CD4-positive, alpha-beta T cell (primary cell): ENCODE data around the gene COPS3. TPM values are rescaled to one million over a fixed set of nuclear protein-coding genes. Genes with fewer than 3 reads are reported as not detected.

Source experiments
- ATAC-seq: fragments of 200-7000 bp; cut with Tn5 transposase; one replicate; pipeline ENCODE4 v1.10.0; 2022; ENCODE audit warnings: mild to moderate bottlenecking; ENCODE audit not compliant: poor library complexity
- CTCF ChIA-PET: fragments of 350-600 bp; sonication (Branson Sonifier 250); formaldehyde crosslinking; loops from one replicate; lab custom pipeline; 2021; ENCODE audit warnings: antibody characterized with exemption, inconsistent platforms; lab: Charles Lee
- POLR2A ChIA-PET: fragments of 350-600 bp; sonication (Branson Sonifier 250); formaldehyde crosslinking; loops from one replicate; lab custom pipeline; 2021; ENCODE audit warnings: antibody characterized with exemption, inconsistent platforms; lab: Charles Lee
- DNase-seq, 14 experiments: peaks; one replicate each; pipeline ENCODE4 v3.0.0-alpha.2; 2013 to 2020; ENCODE audit warnings: mixed read lengths in 2 of 14
- H3K27ac ChIP-seq, 2 donors: one replicate each; pipeline versions ENCODE4 v1.5.1 to v1.7.0; 2013; ENCODE audit warnings: low read length in 2 of 2, low read depth in 1 of 2, mild to moderate bottlenecking in 1 of 2
- H3K27me3 ChIP-seq, 2 experiments: 1 replicate in 1 of 2; 2 replicates in 1 of 2; pipeline versions ENCODE4 v1.6.1 to v1.7.0; 2013; ENCODE audit warnings: low read length in 2 of 2, control low read depth in 1 of 2, mild to moderate bottlenecking in 1 of 2, moderate library complexity in 1 of 2; ENCODE audit not compliant: insufficient read depth in 2 of 2, control insufficient read depth in 1 of 2
- H3K36me3 ChIP-seq: one replicate; pipeline ENCODE4 v1.6.1; 2013; ENCODE audit warnings: low read length, control low read depth; ENCODE audit not compliant: insufficient read depth
- H3K4me1 ChIP-seq: one replicate; pipeline ENCODE4 v1.6.1; 2013; ENCODE audit warnings: low read length, control low read depth; ENCODE audit not compliant: insufficient read depth
- H3K4me3 ChIP-seq: one replicate; pipeline ENCODE4 v1.5.1; 2013; ENCODE audit warnings: mild to moderate bottlenecking, low read length, moderate library complexity
- H3K9me3 ChIP-seq, 2 experiments: 1 replicate in 1 of 2; 2 replicates in 1 of 2; pipeline versions ENCODE4 v1.6.1 to v1.7.0; 2013; ENCODE audit warnings: low read length in 2 of 2, mild to moderate bottlenecking in 2 of 2, control low read depth in 1 of 2, moderate library complexity in 1 of 2; ENCODE audit not compliant: control insufficient read depth in 1 of 2, insufficient read depth in 1 of 2
- H3K27ac Mint-ChIP-seq: one replicate; pipeline ENCODE4 v1.8.0; 2020; ENCODE audit warnings: mixed read lengths
- H3K27me3 Mint-ChIP-seq: one replicate; pipeline ENCODE4 v1.8.0; 2021; ENCODE audit warnings: mixed read lengths
- H3K36me3 Mint-ChIP-seq: one replicate; pipeline ENCODE4 v1.8.0; 2021; ENCODE audit warnings: low read depth, mixed read lengths
- H3K4me1 Mint-ChIP-seq: one replicate; pipeline ENCODE4 v1.8.0; 2021; ENCODE audit warnings: low read depth, mixed read lengths
- H3K4me3 Mint-ChIP-seq: one replicate; pipeline ENCODE4 v1.8.0; 2020; ENCODE audit warnings: mild to moderate bottlenecking, mixed read lengths
- H3K9me3 Mint-ChIP-seq: one replicate; pipeline ENCODE4 v1.8.0; 2020; ENCODE audit warnings: mixed read lengths
- CTCF ChIP-seq: fragments of 200-600 bp; IDR thresholded peaks from one replicate; pipeline ENCODE4 v1.8.0; 2022; ENCODE audit warnings: antibody characterized with exemption, mild to moderate bottlenecking
- intact Hi-C, 2 experiments: fragments of 100-400 bp; cut with DNase I in 1 of 2; cut with micrococcal nuclease in 1 of 2; formaldehyde crosslinking; loops; one replicate each; pipeline versions ENCODE4 v1.15.1 to v1.9.0; 2023 to 2025; cut with DNase I, micrococcal nuclease
- total RNA-seq, 174 experiments: library from RNA in 2 of 174; stranded (reverse) in 2 of 174; gene quantifications; one replicate each; pipeline ENCODE4 v1.2.3 and lab custom pipeline; 2021 to 2026

Gene COPS3
- total RNA-seq, 2 experiments from 2014 or later, result 73.1 to 75.0 TPM

GRCh38 chr17:17217995-17218394, 63.1 kb downstream of the COPS3 start:
- peak overlapping the region; percentile 38 for H3K27ac Mint-ChIP-seq
- no peak overlapping the region for H3K27ac ChIP-seq
- POLR2A ChIA-PET, result no interaction called here

GRCh38 chr17:17216776-17217175, 64.3 kb downstream of the COPS3 start:
- no peaks in the 10 kb centered on the region for H3K9me3 ChIP-seq
- no peak for TF ChIP-seq CTCF
- H3K36me3 ChIP-seq, result peaks cover 73% of the 10 kb centered on the region
- Mint-ChIP-seq H3K27me3 (no peaks in the 10 kb centered on the region), H3K4me1 (no peaks in the 10 kb centered on the region), H3K9me3 (no peaks in the 10 kb centered on the region), H3K36me3 (peaks cover 67% of the 10 kb centered on the region), H3K27ac (no peak overlapping the region), H3K4me3 (no peak overlapping the region)
- H3K27me3 ChIP-seq, result no peaks in the 10 kb centered on the region
- no peak overlapping the region for H3K4me3 ChIP-seq
- ChIA-PET POLR2A (no interaction called here), CTCF (no interaction called here)
- ATAC-seq (no peak), DNase-seq (no peak)
- no peak overlapping the region for H3K27ac ChIP-seq
- intact Hi-C loops, result loop anchor here in 1 of 2 experiments (5.0 kb wide), 1 partner anchor 39 kb away; no protein-coding TSS in a partner anchor
- H3K4me1 ChIP-seq, result no peaks in the 10 kb centered on the region

More at GRCh38 chr17:17217995-17218394, 63.1 kb downstream of the COPS3 start:
- H3K36me3 ChIP-seq, result peaks cover 83% of the 10 kb centered on the region
- ATAC-seq (no peak), DNase-seq (no peak)
- H3K4me1 ChIP-seq, result no peaks in the 10 kb centered on the region
- Mint-ChIP-seq H3K4me1 (no peaks in the 10 kb centered on the region), H3K9me3 (no peaks in the 10 kb centered on the region), H3K27me3 (no peaks in the 10 kb centered on the region), H3K36me3 (peaks cover 72% of the 10 kb centered on the region), H3K4me3 (no peak overlapping the region)
- no peaks in the 10 kb centered on the region for H3K27me3 ChIP-seq
- CTCF ChIA-PET, result no interaction called here
- H3K4me3 ChIP-seq, result no peak overlapping the region
- TF ChIP-seq CTCF, result no peak
- no peaks in the 10 kb centered on the region for H3K9me3 ChIP-seq
- intact Hi-C loops, result loop anchor here in 1 of 2 experiments (5.0 kb wide), 1 partner anchor 41 kb away; no protein-coding TSS in a partner anchor

GRCh38 chr17:17216236-17216635, 64.8 kb downstream of the COPS3 start:
- ChIA-PET CTCF (no interaction called here), POLR2A (no interaction called here)
- Histone ChIP-seq H3K9me3 (no peaks in the 10 kb centered on the region), H3K27me3 (no peaks in the 10 kb centered on the region), H3K4me1 (no peaks in the 10 kb centered on the region), H3K4me3 (no peak overlapping the region), H3K36me3 (peaks cover 68% of the 10 kb centered on the region), H3K27ac (no peak overlapping the region)
- TF ChIP-seq CTCF, result no peak
- intact Hi-C loops, result loop anchor here in 1 of 2 experiments (5.0 kb wide), 1 partner anchor 39 kb away; no protein-coding TSS in a partner anchor
- H3K27me3 Mint-ChIP-seq, result no peaks in the 10 kb centered on the region
- no peak overlapping the region for H3K4me3 Mint-ChIP-seq
- H3K36me3 Mint-ChIP-seq, result peaks cover 61% of the 10 kb centered on the region
- no peak for ATAC-seq
- H3K27ac Mint-ChIP-seq, result no peak overlapping the region
- no peaks in the 10 kb centered on the region for H3K4me1 Mint-ChIP-seq
- no peak for DNase-seq
- H3K9me3 Mint-ChIP-seq, result no peaks in the 10 kb centered on the region
